MM.1S (cell line): Measurements from ENCODE around the gene KIF5C.

Experiments
- EZH2phosphoT487 ChIP-seq: fragments of 300-600 bp; sonication (generic); IDR thresholded peaks from 2 replicates; pipeline ENCODE4 v1.6.1; 2018; ENCODE audit warnings: antibody characterized with exemption, low read length
- TF ChIP-seq, protein P1 (sequence below): fragments of 300-600 bp; sonication (generic); IDR thresholded peaks from 2 replicates; pipeline ENCODE4 v1.5.1; 2016; ENCODE audit warnings: antibody characterized with exemption, low read length, mixed read lengths

DNA sequence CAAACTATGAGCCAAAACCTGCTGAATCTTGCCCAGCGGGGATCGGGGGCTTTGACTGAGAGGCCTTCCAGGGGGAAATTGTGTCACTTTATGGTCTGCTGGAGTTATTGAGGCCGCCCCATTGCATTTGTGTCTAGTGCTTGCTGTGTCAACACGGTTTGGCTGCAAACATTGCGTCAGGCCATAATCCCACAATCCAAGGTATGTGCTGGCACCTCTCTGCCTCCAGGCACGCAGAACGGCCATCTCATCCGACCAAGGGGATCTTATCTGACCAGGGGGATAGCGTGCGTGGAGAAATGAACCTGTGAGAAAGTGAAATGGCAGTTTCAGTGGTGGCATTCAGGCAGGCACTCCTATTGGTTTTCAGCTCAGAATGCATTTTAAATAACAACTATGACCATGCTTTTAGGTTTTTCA lies 145.4 kb downstream of the KIF5C start:
- TF ChIP-seq, protein P1, sequence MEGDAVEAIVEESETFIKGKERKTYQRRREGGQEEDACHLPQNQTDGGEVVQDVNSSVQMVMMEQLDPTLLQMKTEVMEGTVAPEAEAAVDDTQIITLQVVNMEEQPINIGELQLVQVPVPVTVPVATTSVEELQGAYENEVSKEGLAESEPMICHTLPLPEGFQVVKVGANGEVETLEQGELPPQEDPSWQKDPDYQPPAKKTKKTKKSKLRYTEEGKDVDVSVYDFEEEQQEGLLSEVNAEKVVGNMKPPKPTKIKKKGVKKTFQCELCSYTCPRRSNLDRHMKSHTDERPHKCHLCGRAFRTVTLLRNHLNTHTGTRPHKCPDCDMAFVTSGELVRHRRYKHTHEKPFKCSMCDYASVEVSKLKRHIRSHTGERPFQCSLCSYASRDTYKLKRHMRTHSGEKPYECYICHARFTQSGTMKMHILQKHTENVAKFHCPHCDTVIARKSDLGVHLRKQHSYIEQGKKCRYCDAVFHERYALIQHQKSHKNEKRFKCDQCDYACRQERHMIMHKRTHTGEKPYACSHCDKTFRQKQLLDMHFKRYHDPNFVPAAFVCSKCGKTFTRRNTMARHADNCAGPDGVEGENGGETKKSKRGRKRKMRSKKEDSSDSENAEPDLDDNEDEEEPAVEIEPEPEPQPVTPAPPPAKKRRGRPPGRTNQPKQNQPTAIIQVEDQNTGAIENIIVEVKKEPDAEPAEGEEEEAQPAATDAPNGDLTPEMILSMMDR, result no peak
- no peak for TF ChIP-seq EZH2phosphoT487
